H1 (cell line): ENCODE results near the gene TMEM117. TPM values are rescaled to one million over a fixed set of nuclear protein-coding genes. Genes with fewer than 3 reads are reported as not detected.
A peak's percentile ranks its signal among the peaks of the same experiment; 100 is the strongest.

ENCODE experiments used
- CTCF ChIA-PET: fragments of 300-600 bp; sonication (Branson Sonifier 250); formaldehyde crosslinking; loops from one replicate; lab custom pipeline; 2021; ENCODE audit not compliant: partially characterized antibody; lab: Charles Lee
- POLR2A ChIA-PET: fragments of 300-600 bp; sonication (Branson Sonifier 250); formaldehyde crosslinking; loops from one replicate; lab custom pipeline; 2021; ENCODE audit warnings: inconsistent platforms; ENCODE audit not compliant: partially characterized antibody; lab: Charles Lee
- DNase-seq, 2 experiments: peaks; one replicate each; pipeline versions ENCODE4 v3.0.0 to v3.0.0-alpha.2; 2010 to 2022; ENCODE audit warnings: low spot score in 2 of 2, low read depth in 1 of 2, mixed read lengths in 1 of 2
- FAIRE-seq: peaks from 2 replicates; lab custom pipeline; 2011; peaks lifted over from hg19 to GRCh38; lab: Jason Lieb, UNC
- H2AFZ ChIP-seq: 2 replicates; pipeline ENCODE4 v1.8.1; 2012; ENCODE audit warnings: low read length, inconsistent platforms
- H2AK5ac ChIP-seq: 2 replicates; pipeline ENCODE4 v1.6.1; 2013; ENCODE audit warnings: low read depth, low read length
- H2BK120ac ChIP-seq: replicated peaks from 2 replicates; pipeline ENCODE3; 2013; ENCODE audit warnings: low read depth, low read length, inconsistent platforms
- H2BK12ac ChIP-seq: 2 replicates; pipeline ENCODE4 v1.6.1; 2013; ENCODE audit warnings: low read depth, low read length
- H2BK15ac ChIP-seq: 2 replicates; pipeline ENCODE4 v1.6.1; 2013; ENCODE audit warnings: low read length
- H2BK20ac ChIP-seq: 2 replicates; pipeline ENCODE4 v1.6.1; 2013; ENCODE audit warnings: low read length
- H2BK5ac ChIP-seq: 2 replicates; pipeline ENCODE4 v1.6.1; 2013; ENCODE audit warnings: low read depth, low read length
- H3K14ac ChIP-seq: 2 replicates; pipeline ENCODE4 v1.6.1; 2013; ENCODE audit warnings: inconsistent platforms; ENCODE audit not compliant: insufficient read length
- H3K18ac ChIP-seq: 2 replicates; pipeline ENCODE4 v1.6.1; 2013; ENCODE audit warnings: low read length; ENCODE audit errors: extremely low read depth
- H3K23ac ChIP-seq: 2 replicates; pipeline ENCODE4 v1.6.1; 2013; ENCODE audit warnings: inconsistent platforms; ENCODE audit not compliant: insufficient read length
- H3K23me2 ChIP-seq: 2 replicates; pipeline ENCODE4 v1.6.1; 2013; ENCODE audit warnings: low read depth, low read length
- H3K27ac ChIP-seq: 2 replicates; pipeline ENCODE4 v1.6.1; 2011; ENCODE audit warnings: low read depth, low read length, inconsistent platforms
- H3K27me3 ChIP-seq, 4 experiments: replicated peaks in 1 of 4; 1 replicate in 1 of 4; 2 replicates in 3 of 4; pipeline versions ENCODE4 v1.6.1 to v1.8.1; 2011 to 2013; ENCODE audit warnings: low read length in 3 of 4, mild to moderate bottlenecking in 3 of 4, inconsistent platforms in 2 of 4, mixed read lengths in 2 of 4, moderate library complexity in 1 of 4; ENCODE audit not compliant: control insufficient read depth in 3 of 4, insufficient read depth in 3 of 4; ENCODE audit errors: extremely low read depth in 1 of 4
- H3K36me3 ChIP-seq, 4 experiments: 2 replicates each; pipeline versions ENCODE4 v1.6.1 to v1.8.1; 2011 to 2013; ENCODE audit warnings: mild to moderate bottlenecking in 4 of 4, low read length in 3 of 4, moderate library complexity in 2 of 4, control low read depth in 1 of 4, inconsistent platforms in 1 of 4; ENCODE audit not compliant: insufficient read depth in 4 of 4, control insufficient read depth in 2 of 4
- H3K4ac ChIP-seq: replicated peaks from 2 replicates; pipeline ENCODE3; 2013; ENCODE audit warnings: low read length, low read depth, mixed read lengths, inconsistent platforms; ENCODE audit not compliant: insufficient read length
- H3K4me1 ChIP-seq, 4 experiments: replicated peaks in 1 of 4; 1 replicate in 1 of 4; 2 replicates in 3 of 4; pipeline versions ENCODE4 v1.6.1 to v1.8.1; 2011 to 2013; ENCODE audit warnings: low read length in 3 of 4, inconsistent platforms in 2 of 4, mixed read lengths in 1 of 4; ENCODE audit not compliant: insufficient read depth in 4 of 4, control insufficient read depth in 3 of 4
- H3K4me2 ChIP-seq, 2 experiments: 2 replicates each; pipeline versions ENCODE4 v1.6.1 to v1.8.1; 2011 to 2013; ENCODE audit warnings: low read depth in 2 of 2, low read length in 2 of 2, control low read depth in 1 of 2, inconsistent platforms in 1 of 2, mild to moderate bottlenecking in 1 of 2; ENCODE audit not compliant: insufficient read depth in 1 of 2
- H3K4me3 ChIP-seq, 4 experiments: fragments of 200-600, 300-600 bp in 1 of 4; sonication (generic), shearing (Covaris generic), sonication (Bioruptor Twin) in 1 of 4; 2 replicates each; pipeline versions ENCODE4 v1.5.1 to v1.8.1; 2011 to 2016; ENCODE audit warnings: low read length in 4 of 4, low read depth in 3 of 4, control low read depth in 2 of 4, inconsistent platforms in 2 of 4, mild to moderate bottlenecking in 2 of 4, mixed read lengths in 1 of 4, moderate library complexity in 1 of 4; ENCODE audit not compliant: insufficient read depth in 2 of 4; ENCODE audit errors: extremely low read depth in 1 of 4
- H3K56ac ChIP-seq: replicated peaks from 2 replicates; pipeline ENCODE3; 2013; ENCODE audit warnings: low read depth, mild to moderate bottlenecking, mixed read lengths, low read length, inconsistent platforms; ENCODE audit not compliant: insufficient read length
- H3K79me1 ChIP-seq: 2 replicates; pipeline ENCODE4 v1.6.1; 2013; ENCODE audit warnings: low read depth, low read length, control low read depth
- H3K79me2 ChIP-seq, 2 experiments: 2 replicates each; pipeline versions ENCODE4 v1.6.1 to v1.8.1; 2012 to 2013; ENCODE audit warnings: low read length in 2 of 2, mild to moderate bottlenecking in 2 of 2, inconsistent platforms in 1 of 2; ENCODE audit not compliant: insufficient read depth in 2 of 2, control insufficient read depth in 1 of 2
- H3K9ac ChIP-seq, 4 experiments: replicated peaks in 1 of 4; 1 replicate in 1 of 4; 2 replicates in 3 of 4; pipeline versions ENCODE4 v1.6.1 to v1.8.1; 2011 to 2013; ENCODE audit warnings: low read depth in 3 of 4, low read length in 3 of 4, control low read depth in 2 of 4, mild to moderate bottlenecking in 2 of 4, moderate library complexity in 2 of 4, inconsistent platforms in 1 of 4; ENCODE audit errors: extremely low read depth in 1 of 4
- H3K9me3 ChIP-seq, 2 experiments: 2 replicates each; pipeline versions ENCODE4 v1.6.1 to v1.8.1; 2012 to 2013; ENCODE audit warnings: mild to moderate bottlenecking in 2 of 2, moderate library complexity in 2 of 2, control low read depth in 1 of 2, inconsistent platforms in 1 of 2, low read depth in 1 of 2, low read length in 1 of 2, mixed read lengths in 1 of 2; ENCODE audit not compliant: insufficient read depth in 2 of 2
- H4K20me1 ChIP-seq, 2 experiments: replicated peaks in 1 of 2; 2 replicates each; pipeline versions ENCODE3 to v1.8.1; 2011 to 2013; ENCODE audit warnings: inconsistent platforms in 2 of 2, low read length in 2 of 2, mild to moderate bottlenecking in 1 of 2; ENCODE audit not compliant: insufficient read depth in 2 of 2, control insufficient read depth in 1 of 2
- H4K5ac ChIP-seq: 2 replicates; pipeline ENCODE4 v1.6.1; 2013; ENCODE audit warnings: low read length, low read depth, mixed read lengths, inconsistent platforms; ENCODE audit not compliant: insufficient read length
- H4K8ac ChIP-seq: 2 replicates; pipeline ENCODE4 v1.8.0; 2013; ENCODE audit warnings: mild to moderate bottlenecking, moderate library complexity, low read length, inconsistent platforms; ENCODE audit not compliant: insufficient read depth; ENCODE audit errors: extremely low read depth
- H4K91ac ChIP-seq: replicated peaks from 2 replicates; pipeline ENCODE3; 2013; ENCODE audit warnings: low read length, mixed read lengths, inconsistent platforms; ENCODE audit not compliant: insufficient read length
- CBX5 ChIP-seq: fragments of 300-800, 300-1000 bp; sonication (generic); IDR thresholded peaks from 2 replicates; pipeline ENCODE4 v1.7.1; 2016; ENCODE audit warnings: antibody characterized with exemption, low read length, low read depth
- POLR2A ChIP-seq, 2 experiments: IDR thresholded peaks; 1 replicate in 1 of 2; 2 replicates in 1 of 2; pipeline ENCODE4 v1.6.1; 2011; ENCODE audit warnings: low read depth in 2 of 2, low read length in 2 of 2, mild to moderate bottlenecking in 2 of 2; ENCODE audit errors: control extremely low read depth in 1 of 2
- RAD21 ChIP-seq, 2 experiments: IDR thresholded peaks in 1 of 2; conservative IDR thresholded peaks in 1 of 2; 2 replicates each; pipeline ENCODE4 v1.6.1; 2011; ENCODE audit warnings: low read depth in 2 of 2, low read length in 2 of 2, improper control_type of control experiment in 1 of 2, inconsistent platforms in 1 of 2, mild to moderate bottlenecking in 1 of 2, moderate library complexity in 1 of 2
- TCF12 ChIP-seq: IDR thresholded peaks from 2 replicates; pipeline ENCODE4 v1.6.1; 2011; ENCODE audit warnings: low read depth, mild to moderate bottlenecking, low read length
- WGBS, 2 experiments: shearing (Covaris generic) in 1 of 2; methylation state at CpG; one replicate each; pipeline versions ENCODE4 v1.1.6 to v1.1.7; 2013 to 2015; ENCODE audit warnings: low lambda C conversion rate in 2 of 2, mixed read lengths in 2 of 2, inconsistent platforms in 1 of 2, low coverage in 1 of 2, missing lambda C conversion rate in 1 of 2; ENCODE audit not compliant: insufficient replicate concordance in 2 of 2, insufficient coverage in 1 of 2, insufficient read length in 1 of 2; ENCODE audit errors: extremely low coverage in 1 of 2, missing lambda C conversion rate in 1 of 2; 5-methylcytosine and 5-hydroxymethylcytosine counted together
- polyA plus RNA-seq, 7 experiments: library from polyadenylated mRNA; depleted of rRNA in 3 of 7; stranded (reverse) in 5 of 7; unstranded in 2 of 7; fragments of >200 nt in 5 of 7; fragments of 200-250 nt in 2 of 7; gene quantifications; 1 replicate in 5 of 7; 2 replicates in 1 of 7; 4 replicates in 1 of 7; pipeline versions ENCODE4 v1.2.1 to v1.2.3, GENCODE V29; 2011 to 2013; ENCODE audit warnings: missing spikeins in 2 of 7, mixed read lengths in 2 of 7
- total RNA-seq: library from RNA; stranded (reverse); fragmentation: NEBNext Ultra II Directional; extraction: Animal tissue kit (Norgen Biotek cat#: 25700); gene quantifications from 2 replicates; pipeline ENCODE4 v1.2.1, GENCODE V29; 2021
- TF ChIP-seq, protein P1 (sequence below), 3 experiments: IDR thresholded peaks; 1 replicate in 2 of 3; 2 replicates in 1 of 3; pipeline versions ENCODE4 v1.5.1 to v1.6.1; 2011; ENCODE audit warnings: low read length in 3 of 3, mild to moderate bottlenecking in 3 of 3, inconsistent platforms in 2 of 3, low read depth in 1 of 3, moderate library complexity in 1 of 3; ENCODE audit not compliant: insufficient read depth in 1 of 3; ENCODE audit errors: control extremely low read depth in 1 of 3

Gene TMEM117
- total and polyA plus RNA-seq, 2 of the 8 experiments (the other 6 are each of a cell fraction or from before 2014, with no cell fraction given) = 0.80 to 1.4 TPM

DNA sequence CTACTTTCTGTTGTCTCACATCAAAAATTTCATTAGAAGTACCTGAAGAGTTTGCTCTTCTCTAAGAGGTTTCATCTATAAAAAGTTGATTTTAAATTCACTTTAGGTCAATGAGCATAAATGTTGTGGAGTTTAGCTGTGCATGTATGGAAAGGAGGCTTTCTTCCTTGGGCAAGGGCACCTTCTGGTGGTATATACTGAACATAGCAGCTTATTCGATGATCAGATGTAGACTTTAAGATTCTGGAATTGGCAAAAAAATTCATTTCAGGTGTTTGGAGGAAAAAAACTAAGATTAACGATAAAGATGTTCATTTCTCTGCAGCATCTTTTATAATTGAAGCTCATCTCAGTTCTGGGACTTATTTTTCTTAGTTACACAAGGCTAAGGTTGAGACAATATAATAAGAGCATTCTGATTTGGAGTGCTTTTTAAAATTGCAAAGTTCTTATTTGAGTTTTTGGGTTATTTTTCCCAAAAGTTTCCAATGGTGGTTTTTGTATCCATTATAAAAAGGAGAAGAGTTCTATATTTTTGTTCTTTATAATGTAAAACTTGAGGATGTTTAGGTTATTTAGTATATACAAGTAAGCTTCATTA lies 46.8 kb downstream of the TMEM117 start:
- Histone ChIP-seq H4K8ac (no peak overlapping the region), H2BK5ac (no peak overlapping the region), H3K4ac (no peak overlapping the region), H3K23ac (no peak overlapping the region), H3K23me2 (no peaks in the 10 kb centered on the region), H3K56ac (no peak overlapping the region), H3K9me3 (no peaks in the 10 kb centered on the region), H3K36me3 (no peaks in the 10 kb centered on the region), H3K4me1 (no peaks in the 10 kb centered on the region), H3K27me3 (no peaks in the 10 kb centered on the region), H4K5ac (no peak overlapping the region), H2BK120ac (no peak overlapping the region), H3K79me1 (no peaks in the 10 kb centered on the region), H3K14ac (no peak overlapping the region), H4K91ac (no peak overlapping the region), H2AFZ (no peak overlapping the region), H3K4me3 (no peak overlapping the region), H3K27ac (no peak overlapping the region), H2AK5ac (no peak overlapping the region), H4K20me1 (no peaks in the 10 kb centered on the region), H3K4me2 (no peak overlapping the region), H3K18ac (no peak overlapping the region), H2BK12ac (no peak overlapping the region), H3K79me2 (no peaks in the 10 kb centered on the region), H3K9ac (no peak overlapping the region), H2BK15ac (no peak overlapping the region), H2BK20ac (no peak overlapping the region)
- DNase-seq = no peak
- CTCF ChIA-PET = interaction anchor here (0.7 to 9.2 kb wide), 30 partner anchors 8 to 448 kb away, joined by 3 to 113 read pairs (median 4); partner anchors contain the start of genes TMEM117 and TWF1
- FAIRE-seq = peak; percentile 73
- POLR2A ChIA-PET = no interaction called here
- 28% methylated on average over 2 of the region's 2 CpGs; no CpG with 5 or more reads in 1 of the 2 experiments for WGBS, 2 experiments
- peak; percentile 95 to 96 for TF ChIP-seq RAD21 (IDR thresholded peaks at IDR 0.05 in 1 of 2, conservative IDR thresholded peaks at IDR 0.05 in 1 of 2; ENCODE audit: low read depth in 2 of 2, low read length in 2 of 2)
- TF ChIP-seq, protein P1, sequence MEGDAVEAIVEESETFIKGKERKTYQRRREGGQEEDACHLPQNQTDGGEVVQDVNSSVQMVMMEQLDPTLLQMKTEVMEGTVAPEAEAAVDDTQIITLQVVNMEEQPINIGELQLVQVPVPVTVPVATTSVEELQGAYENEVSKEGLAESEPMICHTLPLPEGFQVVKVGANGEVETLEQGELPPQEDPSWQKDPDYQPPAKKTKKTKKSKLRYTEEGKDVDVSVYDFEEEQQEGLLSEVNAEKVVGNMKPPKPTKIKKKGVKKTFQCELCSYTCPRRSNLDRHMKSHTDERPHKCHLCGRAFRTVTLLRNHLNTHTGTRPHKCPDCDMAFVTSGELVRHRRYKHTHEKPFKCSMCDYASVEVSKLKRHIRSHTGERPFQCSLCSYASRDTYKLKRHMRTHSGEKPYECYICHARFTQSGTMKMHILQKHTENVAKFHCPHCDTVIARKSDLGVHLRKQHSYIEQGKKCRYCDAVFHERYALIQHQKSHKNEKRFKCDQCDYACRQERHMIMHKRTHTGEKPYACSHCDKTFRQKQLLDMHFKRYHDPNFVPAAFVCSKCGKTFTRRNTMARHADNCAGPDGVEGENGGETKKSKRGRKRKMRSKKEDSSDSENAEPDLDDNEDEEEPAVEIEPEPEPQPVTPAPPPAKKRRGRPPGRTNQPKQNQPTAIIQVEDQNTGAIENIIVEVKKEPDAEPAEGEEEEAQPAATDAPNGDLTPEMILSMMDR (IDR thresholded peaks at IDR 0.05; ENCODE audit: control extremely low read depth in 1 of 3, insufficient read depth in 1 of 3, low read depth in 1 of 3, low read length in 3 of 3) = peak in 2 of 3 experiments; percentile 71 to 78; a peak in 3 of 4 replicates
- TF ChIP-seq TCF12 = no peak
- no peak for TF ChIP-seq CBX5
- TF ChIP-seq POLR2A (IDR thresholded peaks at IDR 0.05; ENCODE audit: control extremely low read depth in 1 of 2, low read depth in 2 of 2, low read length in 2 of 2) = no peak
